Fibroblast of the aortic adventitia (primary cell): ENCODE results near the gene GAGE12G. TPM values are rescaled to one million over a fixed set of nuclear protein-coding genes. Genes with fewer than 3 reads are reported as not detected.

Experiments used
- DNase-seq: peaks from one replicate; pipeline ENCODE4 v3.0.0-alpha.2; 2010; ENCODE audit warnings: low read depth
- H3K4me3 ChIP-seq: 2 replicates; pipeline ENCODE4 v1.5.1; 2011; ENCODE audit warnings: low read depth, mild to moderate bottlenecking, control low read depth, low read length, moderate library complexity
- small RNA-seq: library from RNA; depleted of rRNA; stranded (forward); fragments of <200 nt; gene quantifications from one replicate; pipeline ENCODE3, GENCODE V24; 2012
- total RNA-seq: library from RNA; depleted of rRNA; stranded (reverse); fragments of >200 nt; gene quantifications from 2 replicates; pipeline ENCODE4 v1.2.3, GENCODE V29; 2012; ENCODE audit warnings: low replicate concordance
- TF ChIP-seq, protein P1 (sequence below): IDR thresholded peaks from 2 replicates; pipeline ENCODE4 v1.5.1; 2011; ENCODE audit warnings: mild to moderate bottlenecking, low read length, control low read depth, inconsistent platforms; ENCODE audit not compliant: insufficient read depth

Gene GAGE12G
- total RNA-seq, 1 donor, result not detected

DNA sequence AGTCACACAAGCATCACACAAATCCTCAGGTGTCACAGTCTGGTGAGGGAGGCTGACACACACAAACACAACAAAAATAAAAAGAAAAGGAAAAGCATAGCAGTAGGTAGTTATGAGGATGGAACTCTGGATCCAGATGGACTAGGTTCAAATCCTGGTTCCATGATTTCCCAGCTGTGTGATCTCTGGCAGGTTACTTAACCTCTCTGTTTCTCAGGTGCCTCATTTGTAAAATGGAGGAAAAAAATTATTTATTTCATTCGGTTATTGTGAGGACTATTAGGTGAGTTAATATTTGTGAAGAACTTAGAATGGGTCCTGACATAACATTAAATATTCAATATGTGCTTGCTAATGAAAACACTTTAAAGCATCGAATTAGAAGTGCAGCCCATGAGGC is 48.4 kb downstream of the GAGE12G start:
- TF ChIP-seq, protein P1, sequence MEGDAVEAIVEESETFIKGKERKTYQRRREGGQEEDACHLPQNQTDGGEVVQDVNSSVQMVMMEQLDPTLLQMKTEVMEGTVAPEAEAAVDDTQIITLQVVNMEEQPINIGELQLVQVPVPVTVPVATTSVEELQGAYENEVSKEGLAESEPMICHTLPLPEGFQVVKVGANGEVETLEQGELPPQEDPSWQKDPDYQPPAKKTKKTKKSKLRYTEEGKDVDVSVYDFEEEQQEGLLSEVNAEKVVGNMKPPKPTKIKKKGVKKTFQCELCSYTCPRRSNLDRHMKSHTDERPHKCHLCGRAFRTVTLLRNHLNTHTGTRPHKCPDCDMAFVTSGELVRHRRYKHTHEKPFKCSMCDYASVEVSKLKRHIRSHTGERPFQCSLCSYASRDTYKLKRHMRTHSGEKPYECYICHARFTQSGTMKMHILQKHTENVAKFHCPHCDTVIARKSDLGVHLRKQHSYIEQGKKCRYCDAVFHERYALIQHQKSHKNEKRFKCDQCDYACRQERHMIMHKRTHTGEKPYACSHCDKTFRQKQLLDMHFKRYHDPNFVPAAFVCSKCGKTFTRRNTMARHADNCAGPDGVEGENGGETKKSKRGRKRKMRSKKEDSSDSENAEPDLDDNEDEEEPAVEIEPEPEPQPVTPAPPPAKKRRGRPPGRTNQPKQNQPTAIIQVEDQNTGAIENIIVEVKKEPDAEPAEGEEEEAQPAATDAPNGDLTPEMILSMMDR, result no peak
- H3K4me3 ChIP-seq, result no peak overlapping the region
- no peak for DNase-seq

Small RNAs within 50 kb of the gene (small RNA-seq; reads per million reads assigned to genes)
- gene GAGE12B, result not detected

Other genes starting within 250 kb of the GAGE12G start
- gene GAGE12J, start 248.4 kb upstream of the GAGE12G start, total RNA-seq, result not detected in 2 replicates
- gene GAGE13, start 238.8 kb upstream of the GAGE12G start, total RNA-seq, result not detected in 2 replicates
- gene GAGE12C, start 38.2 kb upstream of the GAGE12G start, total RNA-seq, result not detected in 2 replicates
- not detected in 2 replicates for gene GAGE12D, start 28.7 kb upstream of the GAGE12G start, total RNA-seq
- gene GAGE12E, start 19.1 kb upstream of the GAGE12G start, total RNA-seq, result not detected in 2 replicates
- not detected in 2 replicates for gene GAGE12F, start 9.6 kb upstream of the GAGE12G start, total RNA-seq
- gene GAGE12H, start 9.5 kb downstream of the GAGE12G start, total RNA-seq, result not detected in 2 replicates
- gene GAGE2A, start 19.1 kb downstream of the GAGE12G start, total RNA-seq, result not detected in 2 replicates
- not detected in 2 replicates for gene GAGE1, start 28.6 kb downstream of the GAGE12G start, total RNA-seq
- gene PAGE1, start 125.6 kb downstream of the GAGE12G start, total RNA-seq, result not detected in 2 replicates